Measurements from ENCODE around the gene GABRG3.

GABRG3 gene

GRCh38 chr15:27535445-27536129 lies 564.6 kb downstream of the GABRG3 start:
- DNase-seq = no peak
- no peak overlapping the region for H3K27ac ChIP-seq
- H3K27me3 ChIP-seq (replicated peaks) = no peaks in the 10 kb centered on the region
- in situ Hi-C loops (cut with HindIII; ENCODE audit: low pct_ligation_motif_present, low sequenced_read_pairs) = no loop called here
- H3K4me3 ChIP-seq (ENCODE audit: low read depth, low read length) = no peak overlapping the region
- H3K36me3 ChIP-seq (replicated peaks) = no peaks in the 10 kb centered on the region
- TF ChIP-seq, protein P1, sequence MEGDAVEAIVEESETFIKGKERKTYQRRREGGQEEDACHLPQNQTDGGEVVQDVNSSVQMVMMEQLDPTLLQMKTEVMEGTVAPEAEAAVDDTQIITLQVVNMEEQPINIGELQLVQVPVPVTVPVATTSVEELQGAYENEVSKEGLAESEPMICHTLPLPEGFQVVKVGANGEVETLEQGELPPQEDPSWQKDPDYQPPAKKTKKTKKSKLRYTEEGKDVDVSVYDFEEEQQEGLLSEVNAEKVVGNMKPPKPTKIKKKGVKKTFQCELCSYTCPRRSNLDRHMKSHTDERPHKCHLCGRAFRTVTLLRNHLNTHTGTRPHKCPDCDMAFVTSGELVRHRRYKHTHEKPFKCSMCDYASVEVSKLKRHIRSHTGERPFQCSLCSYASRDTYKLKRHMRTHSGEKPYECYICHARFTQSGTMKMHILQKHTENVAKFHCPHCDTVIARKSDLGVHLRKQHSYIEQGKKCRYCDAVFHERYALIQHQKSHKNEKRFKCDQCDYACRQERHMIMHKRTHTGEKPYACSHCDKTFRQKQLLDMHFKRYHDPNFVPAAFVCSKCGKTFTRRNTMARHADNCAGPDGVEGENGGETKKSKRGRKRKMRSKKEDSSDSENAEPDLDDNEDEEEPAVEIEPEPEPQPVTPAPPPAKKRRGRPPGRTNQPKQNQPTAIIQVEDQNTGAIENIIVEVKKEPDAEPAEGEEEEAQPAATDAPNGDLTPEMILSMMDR (IDR thresholded peaks at IDR 0.05; ENCODE audit: low read depth, low read length, missing control alignments) = peak; percentile 32

GRCh38 chr15:27538325-27538724 lies 567.3 kb downstream of the GABRG3 start:
- H3K27me3 ChIP-seq (replicated peaks) = no peaks in the 10 kb centered on the region
- in situ Hi-C loops (cut with HindIII; ENCODE audit: low pct_ligation_motif_present, low sequenced_read_pairs) = no loop called here
- TF ChIP-seq, protein P1 (IDR thresholded peaks at IDR 0.05; ENCODE audit: low read depth, low read length, missing control alignments) = no peak
- no peak for DNase-seq
- H3K4me3 ChIP-seq (ENCODE audit: low read depth, low read length) = no peak overlapping the region
- no peaks in the 10 kb centered on the region for H3K36me3 ChIP-seq (replicated peaks)
- no peak overlapping the region for H3K27ac ChIP-seq

GRCh38 chr15:27541581-27541980 lies 570.6 kb downstream of the GABRG3 start:
- Histone ChIP-seq H3K27me3 (replicated peaks) (no peaks in the 10 kb centered on the region), H3K36me3 (replicated peaks) (no peaks in the 10 kb centered on the region), H3K27ac (no peak overlapping the region), H3K4me3 (ENCODE audit: low read depth, low read length) (no peak overlapping the region)
- in situ Hi-C loops (cut with HindIII; ENCODE audit: low pct_ligation_motif_present, low sequenced_read_pairs) = no loop called here
- TF ChIP-seq, protein P1 (IDR thresholded peaks at IDR 0.05; ENCODE audit: low read depth, low read length, missing control alignments) = no peak
- no peak for DNase-seq

- no peak for DNase-seq
- in situ Hi-C loops (cut with HindIII; ENCODE audit: low pct_ligation_motif_present, low sequenced_read_pairs) = no loop called here
- no peaks in the 10 kb centered on the region for H3K36me3 ChIP-seq (replicated peaks)
- no peaks in the 10 kb centered on the region for H3K27me3 ChIP-seq (replicated peaks)
- no peak overlapping the region for H3K27ac ChIP-seq
- no peak overlapping the region for H3K4me3 ChIP-seq (ENCODE audit: low read depth, low read length)
- TF ChIP-seq, protein P1 (IDR thresholded peaks at IDR 0.05; ENCODE audit: low read depth, low read length, missing control alignments) = no peak
These were observed 574.7 kb downstream of the GABRG3 start for GRCh38 chr15:27545494-27546255.

- Histone ChIP-seq H3K4me3 (ENCODE audit: low read depth, low read length) (no peak overlapping the region), H3K27me3 (replicated peaks) (no peaks in the 10 kb centered on the region), H3K27ac (no peak overlapping the region), H3K36me3 (replicated peaks) (no peaks in the 10 kb centered on the region)
- no peak for DNase-seq
- TF ChIP-seq, protein P1 (IDR thresholded peaks at IDR 0.05; ENCODE audit: low read depth, low read length, missing control alignments) = no peak
- in situ Hi-C loops (cut with HindIII; ENCODE audit: low pct_ligation_motif_present, low sequenced_read_pairs) = no loop called here
These were observed 578.8 kb downstream of the GABRG3 start for GRCh38 chr15:27549746-27550145.
